Peyer's patch (tissue), 4 donors: ENCODE measurements around the gene MCM8. TPM values are rescaled to one million over a fixed set of nuclear protein-coding genes. Genes with fewer than 3 reads are reported as not detected.
A peak's percentile ranks its signal among the peaks of the same experiment; 100 is the strongest.

Source experiments
- DNase-seq, 3 donors: peaks; one replicate each; pipeline ENCODE4 v3.0.0-alpha.2; 2017 to 2019
- H3K27ac ChIP-seq, 4 donors: fragments of 200-600 bp; sonication (generic); one replicate each; pipeline ENCODE4 v1.5.1; 2016 to 2019
- H3K27me3 ChIP-seq, 2 donors: fragments of 200-600 bp; sonication (generic); one replicate each; pipeline ENCODE4 v1.5.1; 2019
- H3K36me3 ChIP-seq, 3 donors: fragments of 200-600 bp; sonication (generic); one replicate each; pipeline ENCODE4 v1.5.1; 2016 to 2019
- H3K4me1 ChIP-seq, 4 donors: fragments of 200-600 bp; sonication (generic); one replicate each; pipeline ENCODE4 v1.5.1; 2016 to 2019
- H3K4me3 ChIP-seq, 4 donors: fragments of 200-600 bp; sonication (generic); 1 replicate in 3 of 4; 2 replicates in 1 of 4; pipeline ENCODE4 v1.5.1; 2016 to 2019; ENCODE audit warnings: mild to moderate bottlenecking in 1 of 4
- H3K9me3 ChIP-seq, 4 donors: fragments of 200-600 bp; sonication (generic); one replicate each; pipeline ENCODE4 v1.5.1; 2016 to 2019; ENCODE audit warnings: mild to moderate bottlenecking in 1 of 4
- CTCF ChIP-seq, 6 experiments: fragments of 450-650 bp in 4 of 6; fragments of 200-600 bp in 2 of 6; sonication (generic) in 1 of 6; IDR thresholded peaks; one replicate each; pipeline ENCODE4 v1.5.1; 2017 to 2019; ENCODE audit warnings: antibody characterized with exemption in 6 of 6, mild to moderate bottlenecking in 3 of 6, moderate library complexity in 1 of 6
- POLR2A ChIP-seq, 2 donors: fragments of 450-650 bp; IDR thresholded peaks; one replicate each; pipeline ENCODE4 v1.5.1; 2017; ENCODE audit warnings: antibody characterized with exemption in 2 of 2, mild to moderate bottlenecking in 2 of 2, moderate library complexity in 2 of 2
- total RNA-seq, 4 donors: library from RNA; depleted of rRNA; stranded (reverse); fragments of >200 nt; gene quantifications; one replicate each; pipeline ENCODE4 v1.1.0, GENCODE V29; 2016

Gene MCM8
- total RNA-seq, 4 donors from 2014 or later: 5.8 to 25.6 (median 6.2) TPM

GRCh38 chr20:5974531-5974930 lies 24.1 kb downstream of the MCM8 start:
- H3K9me3 ChIP-seq: no peaks in the 10 kb centered on the region
- H3K4me1 ChIP-seq: peaks cover 0 to 4% (median 0%) of the 10 kb centered on the region in 4 donors
- peak overlapping the region in 1 of 4 donors; percentile 10 for H3K27ac ChIP-seq
- no peaks in the 10 kb centered on the region for H3K27me3 ChIP-seq
- H3K4me3 ChIP-seq: no peak overlapping the region
- TF ChIP-seq CTCF (IDR thresholded peaks at IDR 0.05): no peak
- no peak for TF ChIP-seq POLR2A (IDR thresholded peaks at IDR 0.05)
- peaks cover 0 to 17% (median 0%) of the 10 kb centered on the region in 3 donors for H3K36me3 ChIP-seq
- no peak for DNase-seq

GRCh38 chr20:5975778-5976177 lies 25.3 kb downstream of the MCM8 start:
- Histone ChIP-seq H3K27ac (no peak overlapping the region), H3K4me3 (no peak overlapping the region), H3K27me3 (no peaks in the 10 kb centered on the region), H3K9me3 (no peaks in the 10 kb centered on the region), H3K4me1 (peaks cover 0 to 4% (median 0%) of the 10 kb centered on the region in 4 donors), H3K36me3 (peaks cover 0 to 17% (median 0%) of the 10 kb centered on the region in 3 donors)
- no peak for DNase-seq
- TF ChIP-seq CTCF (IDR thresholded peaks at IDR 0.05) (no peak), POLR2A (IDR thresholded peaks at IDR 0.05) (no peak)

GRCh38 chr20:5977223-5977622 lies 26.8 kb downstream of the MCM8 start:
- no peak for DNase-seq
- H3K27me3 ChIP-seq: no peaks in the 10 kb centered on the region
- H3K9me3 ChIP-seq: no peaks in the 10 kb centered on the region
- no peak overlapping the region for H3K27ac ChIP-seq
- TF ChIP-seq POLR2A (IDR thresholded peaks at IDR 0.05): no peak
- no peak for TF ChIP-seq CTCF (IDR thresholded peaks at IDR 0.05)
- H3K4me3 ChIP-seq: no peak overlapping the region
- H3K36me3 ChIP-seq: peaks cover 0 to 17% (median 0%) of the 10 kb centered on the region in 3 donors
- H3K4me1 ChIP-seq: peaks cover 0 to 4% (median 0%) of the 10 kb centered on the region in 4 donors

DNA sequence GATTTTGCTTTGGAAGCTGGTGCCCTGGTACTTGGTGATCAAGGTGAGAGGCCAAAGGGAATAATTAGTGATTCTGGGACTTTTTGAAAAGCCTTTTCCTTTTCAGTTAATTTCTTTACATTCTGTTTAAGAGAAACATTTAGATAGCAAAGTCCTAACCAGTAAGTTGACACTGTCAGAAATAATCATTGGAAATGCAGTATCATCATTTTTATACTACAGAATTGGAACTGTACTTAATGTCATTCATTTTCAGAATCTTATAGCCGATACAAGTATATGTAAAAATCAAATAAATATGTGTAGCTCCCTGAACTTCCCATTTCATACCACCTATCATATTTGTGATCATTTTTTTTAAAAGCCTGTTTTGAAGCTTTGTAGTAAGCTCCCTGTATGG lies 27.5 kb downstream of the MCM8 start:
- no peaks in the 10 kb centered on the region for H3K9me3 ChIP-seq
- no peak overlapping the region for H3K4me3 ChIP-seq
- H3K27me3 ChIP-seq: no peaks in the 10 kb centered on the region
- H3K36me3 ChIP-seq: peaks cover 0 to 21% (median 0%) of the 10 kb centered on the region in 3 donors
- H3K4me1 ChIP-seq: peaks cover 0 to 4% (median 0%) of the 10 kb centered on the region in 4 donors
- TF ChIP-seq POLR2A (IDR thresholded peaks at IDR 0.05) (no peak), CTCF (IDR thresholded peaks at IDR 0.05) (no peak)
- H3K27ac ChIP-seq: no peak overlapping the region
- no peak for DNase-seq

- H3K36me3 ChIP-seq: peaks cover 0 to 27% (median 0%) of the 10 kb centered on the region in 3 donors
- no peak for TF ChIP-seq POLR2A (IDR thresholded peaks at IDR 0.05)
- TF ChIP-seq CTCF (IDR thresholded peaks at IDR 0.05): no peak
- no peak for DNase-seq
- no peak overlapping the region for H3K27ac ChIP-seq
- H3K4me3 ChIP-seq: no peak overlapping the region
- H3K4me1 ChIP-seq: no peaks in the 10 kb centered on the region
- H3K9me3 ChIP-seq: no peaks in the 10 kb centered on the region
- no peaks in the 10 kb centered on the region for H3K27me3 ChIP-seq
Measured at GRCh38 chr20:5979801-5980200, 29.3 kb downstream of the MCM8 start.
